22Rv1 (cell line): ENCODE data around the gene MBNL3.

Experiments
- ZFX ChIP-seq: fragments of 450-650 bp; IDR thresholded peaks from 2 replicates; pipeline ENCODE4 v1.6.1; 2017; ENCODE audit warnings: antibody characterized with exemption, borderline replicate concordance
- TF ChIP-seq, protein P1 (sequence below): fragments of 450-650 bp; IDR thresholded peaks from 2 replicates; pipeline ENCODE4 v1.5.1; 2017; ENCODE audit warnings: mild to moderate bottlenecking

DNA sequence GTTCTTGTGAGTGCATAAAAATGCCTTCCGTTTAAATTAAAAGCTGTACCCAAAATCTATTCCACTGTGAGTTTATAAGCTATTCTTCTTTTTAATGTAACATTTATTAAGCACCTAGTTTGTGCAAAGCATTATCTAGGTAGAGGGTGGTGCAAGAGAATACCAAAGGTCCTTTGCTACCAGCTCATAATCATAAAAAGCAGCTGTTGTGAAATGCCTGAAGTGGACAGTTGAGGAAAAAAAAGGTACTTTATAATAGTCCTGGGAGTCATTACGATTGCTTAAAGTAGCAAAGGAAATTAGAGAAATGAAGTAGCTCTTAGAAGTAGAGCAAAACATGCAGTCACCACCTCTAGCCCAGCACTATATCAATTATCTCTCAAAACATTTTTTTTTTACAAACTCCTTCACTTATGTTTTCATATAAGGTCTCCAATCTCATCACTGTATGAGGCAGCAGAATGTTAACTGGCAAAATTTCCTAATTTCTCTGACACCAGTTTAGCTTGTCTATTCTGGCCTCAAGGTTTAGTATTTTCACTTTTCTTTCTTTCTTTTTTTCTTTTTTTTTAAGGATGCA lies 2.1 kb downstream of the MBNL3 start:
- TF ChIP-seq, protein P1, sequence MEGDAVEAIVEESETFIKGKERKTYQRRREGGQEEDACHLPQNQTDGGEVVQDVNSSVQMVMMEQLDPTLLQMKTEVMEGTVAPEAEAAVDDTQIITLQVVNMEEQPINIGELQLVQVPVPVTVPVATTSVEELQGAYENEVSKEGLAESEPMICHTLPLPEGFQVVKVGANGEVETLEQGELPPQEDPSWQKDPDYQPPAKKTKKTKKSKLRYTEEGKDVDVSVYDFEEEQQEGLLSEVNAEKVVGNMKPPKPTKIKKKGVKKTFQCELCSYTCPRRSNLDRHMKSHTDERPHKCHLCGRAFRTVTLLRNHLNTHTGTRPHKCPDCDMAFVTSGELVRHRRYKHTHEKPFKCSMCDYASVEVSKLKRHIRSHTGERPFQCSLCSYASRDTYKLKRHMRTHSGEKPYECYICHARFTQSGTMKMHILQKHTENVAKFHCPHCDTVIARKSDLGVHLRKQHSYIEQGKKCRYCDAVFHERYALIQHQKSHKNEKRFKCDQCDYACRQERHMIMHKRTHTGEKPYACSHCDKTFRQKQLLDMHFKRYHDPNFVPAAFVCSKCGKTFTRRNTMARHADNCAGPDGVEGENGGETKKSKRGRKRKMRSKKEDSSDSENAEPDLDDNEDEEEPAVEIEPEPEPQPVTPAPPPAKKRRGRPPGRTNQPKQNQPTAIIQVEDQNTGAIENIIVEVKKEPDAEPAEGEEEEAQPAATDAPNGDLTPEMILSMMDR = no peak
- no peak for TF ChIP-seq ZFX
